Smooth muscle cell (in vitro differentiated cells): ENCODE results near the gene PTPA. TPM values are rescaled to one million over a fixed set of nuclear protein-coding genes. Genes with fewer than 3 reads are reported as not detected.
"Not testable (repeated sequence)": the region's sequence is repeated elsewhere in the genome, so short reads cannot be mapped to it uniquely, and the experiment has no call there.

Experiments used
- DNase-seq: peaks from one replicate; lab custom pipeline; 2025; ENCODE audit not compliant: unreplicated experiment; lab: John Stamatoyannopoulos, UW
- H2AFZ ChIP-seq: fragments of 200-600 bp; sonication (generic); 2 replicates; pipeline ENCODE4 v1.6.0; 2016; ENCODE audit warnings: antibody characterized with exemption, low read depth, mild to moderate bottlenecking
- H3F3A ChIP-seq: fragments of 200-600 bp; sonication (generic); 2 replicates; pipeline ENCODE4 v1.6.0; 2017; ENCODE audit warnings: antibody characterized with exemption, low read depth
- H3K27ac ChIP-seq: fragments of 200-600 bp; sonication (generic); 2 replicates; pipeline ENCODE4 v1.5.1; 2016; ENCODE audit warnings: low read depth, mild to moderate bottlenecking
- H3K27me3 ChIP-seq: fragments of 200-600 bp; sonication (generic); 2 replicates; pipeline ENCODE4 v1.6.1; 2016; ENCODE audit warnings: low read depth, mild to moderate bottlenecking
- H3K36me3 ChIP-seq: fragments of 200-600 bp; sonication (generic); 2 replicates; pipeline ENCODE4 v1.5.1; 2016; ENCODE audit warnings: low read depth
- H3K4me1 ChIP-seq: fragments of 200-600 bp; sonication (generic); 2 replicates; pipeline ENCODE4 v1.5.1; 2016; ENCODE audit warnings: low read depth
- H3K4me2 ChIP-seq: fragments of 200-600 bp; sonication (generic); 2 replicates; pipeline ENCODE4 v1.6.0; 2016; ENCODE audit warnings: mild to moderate bottlenecking
- H3K4me3 ChIP-seq: fragments of 200-600 bp; sonication (generic); 2 replicates; pipeline ENCODE4 v1.5.1; 2016; ENCODE audit warnings: mild to moderate bottlenecking
- H3K79me2 ChIP-seq: fragments of 200-600 bp; sonication (generic); 2 replicates; pipeline ENCODE4 v1.6.0; 2016; ENCODE audit warnings: low read depth, mild to moderate bottlenecking
- H3K9ac ChIP-seq: fragments of 200-600 bp; sonication (generic); 2 replicates; pipeline ENCODE4 v1.6.0; 2016; ENCODE audit warnings: low read depth
- H3K9me3 ChIP-seq: fragments of 200-600 bp; sonication (generic); replicated peaks from 2 replicates; pipeline ENCODE4 v1.5.1; 2016; ENCODE audit warnings: low read depth
- H4K20me1 ChIP-seq: fragments of 200-600 bp; sonication (generic); 2 replicates; pipeline ENCODE4 v1.6.0; 2016; ENCODE audit warnings: low read depth
- CTCF ChIP-seq: fragments of 200-600 bp; sonication (generic); IDR thresholded peaks from 2 replicates; pipeline ENCODE4 v1.5.1; 2017; ENCODE audit warnings: borderline replicate concordance, mild to moderate bottlenecking, antibody characterized with exemption; ENCODE audit not compliant: insufficient read depth, poor library complexity, severe bottlenecking
- WGBS: methylation state at CpG from one replicate; pipeline ENCODE4 v1.1.7; 2016; ENCODE audit warnings: low lambda C conversion rate; 5-methylcytosine and 5-hydroxymethylcytosine counted together
- polyA plus RNA-seq: library from polyadenylated mRNA; unstranded; fragments of >200 nt; fragmentation: Nextera tagmentation; extraction: Ambion mirVana; gene quantifications from 2 replicates; pipeline ENCODE4 v1.2.1, GENCODE V29; 2016
- total RNA-seq: library from RNA; depleted of rRNA; stranded (reverse); fragments of >200 nt; gene quantifications from 2 replicates; pipeline ENCODE4 v1.2.3, GENCODE V29; 2014

The PTPA gene
- total and polyA plus RNA-seq, 2 experiments from 2014 or later = 88.7 to 119 TPM

- H3K4me1 ChIP-seq = peaks cover 6% of the 10 kb centered on the region
- H3F3A ChIP-seq = no peaks in the 10 kb centered on the region
- no peak overlapping the region for H3K27ac ChIP-seq
- H3K9me3 ChIP-seq = no peaks in the 10 kb centered on the region
- H3K27me3 ChIP-seq = no peaks in the 10 kb centered on the region
- TF ChIP-seq CTCF = no peak
- DNase-seq = no peak
- H3K79me2 ChIP-seq = peaks cover 27% of the 10 kb centered on the region
- H3K4me3 ChIP-seq = no peak overlapping the region
- WGBS = 94% methylated on average over 3 of the region's 3 CpGs
- H2AFZ ChIP-seq = no peak overlapping the region
- peaks cover 41% of the 10 kb centered on the region for H4K20me1 ChIP-seq
- no peak overlapping the region for H3K4me2 ChIP-seq
- H3K36me3 ChIP-seq = no peaks in the 10 kb centered on the region
- no peak overlapping the region for H3K9ac ChIP-seq
Measured at GRCh38 chr9:129121483-129121882, 10.3 kb downstream of the PTPA start.

GRCh38 chr9:129122133-129122532, 10.9 kb downstream of the PTPA start:
- Histone ChIP-seq H3K27me3 (no peaks in the 10 kb centered on the region), H3K9ac (no peak overlapping the region), H3K4me2 (no peak overlapping the region), H3K4me3 (no peak overlapping the region), H3K36me3 (no peaks in the 10 kb centered on the region), H3K4me1 (peaks cover 11% of the 10 kb centered on the region), H3K9me3 (no peaks in the 10 kb centered on the region), H3K79me2 (peaks cover 21% of the 10 kb centered on the region), H2AFZ (no peak overlapping the region), H4K20me1 (peaks cover 38% of the 10 kb centered on the region), H3K27ac (no peak overlapping the region), H3F3A (no peaks in the 10 kb centered on the region)
- 100% methylated on average over 1 of the region's 1 CpG for WGBS
- DNase-seq = no peak
- TF ChIP-seq CTCF = no peak

GRCh38 chr9:129122976-129123375, 11.8 kb downstream of the PTPA start:
- not testable (repeated sequence) for H3K9ac ChIP-seq, DNase-seq, H2AFZ ChIP-seq, H3K4me2 ChIP-seq, H3K27ac ChIP-seq, H3K4me3 ChIP-seq, H3F3A ChIP-seq, H3K9me3 ChIP-seq, H3K27me3 ChIP-seq, H3K36me3 ChIP-seq
- Histone ChIP-seq H4K20me1 (peaks cover 30% of the 10 kb centered on the region), H3K79me2 (peaks cover 12% of the 10 kb centered on the region), H3K4me1 (peaks cover 19% of the 10 kb centered on the region)
- 97% methylated on average over 15 of the region's 15 CpGs for whole genome bisulfite sequencing

- Histone ChIP-seq H3K9ac (no peak overlapping the region), H3F3A (no peaks in the 10 kb centered on the region), H3K4me1 (peaks cover 20% of the 10 kb centered on the region), H3K27me3 (no peaks in the 10 kb centered on the region), H3K4me3 (no peak overlapping the region), H3K36me3 (no peaks in the 10 kb centered on the region), H3K27ac (no peak overlapping the region), H4K20me1 (peaks cover 15% of the 10 kb centered on the region), H3K79me2 (no peaks in the 10 kb centered on the region), H3K4me2 (no peak overlapping the region), H2AFZ (no peak overlapping the region), H3K9me3 (no peaks in the 10 kb centered on the region)
- DNase-seq = no peak
- WGBS = 94% methylated on average over 3 of the region's 3 CpGs
- TF ChIP-seq CTCF = no peak
Measured at GRCh38 chr9:129124506-129125069, 13.4 kb downstream of the PTPA start.
